SHP77 (cell line): Measurements from ENCODE around the gene ATXN10.

Experiments used
- DNase-seq, 2 experiments: peaks; one replicate each; lab custom pipeline; 2025; lab: John Stamatoyannopoulos, UW

Gene ATXN10

DNA sequence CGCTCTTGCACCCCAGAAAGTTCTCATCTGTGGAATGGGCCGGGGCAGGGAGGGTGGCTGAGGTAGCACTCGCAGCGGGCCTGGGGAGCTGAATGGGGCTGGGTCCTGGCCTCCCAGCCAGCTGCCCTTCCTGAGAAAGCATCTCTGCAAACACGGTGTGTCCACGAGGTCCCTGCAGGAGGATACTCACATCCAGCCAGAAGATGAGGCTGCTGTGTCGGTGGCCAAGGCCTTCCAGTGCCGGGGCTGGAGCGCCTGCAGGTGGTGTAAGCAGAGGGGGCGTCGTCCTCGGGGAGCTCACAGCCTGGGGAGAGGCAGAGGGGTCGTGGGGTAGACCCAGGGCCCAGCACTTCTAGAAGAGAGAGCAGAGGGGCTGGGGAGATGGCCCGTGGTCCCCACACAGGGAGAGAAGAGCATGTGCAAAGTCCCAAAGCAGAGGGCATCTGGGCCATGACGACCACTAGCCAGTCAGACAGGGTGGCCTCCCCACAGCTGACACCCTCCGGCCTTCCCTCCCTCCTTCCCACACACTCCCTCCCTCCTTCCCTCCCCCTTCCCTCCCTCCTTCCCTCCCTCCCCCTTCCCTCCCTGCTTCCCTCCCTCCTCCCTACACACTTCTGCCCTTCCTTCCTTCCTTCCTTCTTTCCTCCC lies 207.4 kb downstream of the ATXN10 start:
- no peak for DNase-seq

DNA sequence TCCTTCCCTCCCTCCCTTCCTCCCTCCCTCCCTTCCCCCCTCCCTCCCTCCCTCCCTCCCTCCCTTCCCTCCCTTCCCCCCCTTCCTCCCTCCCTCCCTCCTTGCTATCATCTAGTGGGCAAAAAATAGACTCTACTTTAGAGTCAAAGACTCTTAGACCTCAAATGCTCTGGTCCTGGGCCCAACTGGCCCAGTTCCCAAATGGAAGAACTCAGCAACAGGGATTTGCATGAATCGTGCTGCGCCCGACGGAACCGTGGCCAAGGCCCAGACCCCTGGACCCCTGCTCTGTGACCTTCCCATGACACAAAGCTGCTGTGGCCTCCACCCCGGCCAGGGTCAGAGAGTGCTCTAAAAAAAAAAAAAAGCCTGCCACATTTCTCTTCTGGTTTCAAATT lies 207.9 kb downstream of the ATXN10 start:
- DNase-seq, result no peak

DNA sequence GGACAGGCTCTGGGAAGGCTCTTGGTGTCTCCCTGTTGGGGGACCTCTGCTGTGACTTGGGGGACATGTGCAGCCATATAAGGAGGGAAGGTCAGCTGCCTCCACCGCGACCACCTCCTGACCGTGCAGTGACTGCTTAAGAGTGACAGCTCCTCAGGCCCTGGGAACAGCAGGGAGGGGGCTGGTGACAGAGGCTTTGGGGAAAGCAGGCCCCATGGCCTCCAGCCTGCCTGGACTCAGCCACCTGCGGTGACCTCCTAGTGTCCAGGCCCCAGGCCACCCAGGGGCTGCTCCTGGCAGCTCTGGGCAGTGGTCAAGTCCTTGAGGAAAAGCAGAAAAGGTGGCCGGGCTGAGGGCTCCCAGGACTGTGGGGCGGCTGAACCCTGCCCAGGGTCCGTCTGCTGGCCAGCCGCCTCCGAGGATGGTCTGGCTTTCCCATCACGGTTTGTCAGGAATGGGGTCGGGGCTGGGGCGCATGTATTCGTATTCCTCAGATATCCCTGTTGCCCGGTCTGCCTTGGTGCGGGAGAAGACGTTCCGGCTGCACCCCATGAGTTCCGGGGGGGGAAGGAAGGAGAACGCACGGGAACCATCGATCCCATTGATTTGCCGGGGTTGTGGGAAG lies 208.6 kb downstream of the ATXN10 start:
- DNase-seq, result no peak

DNA sequence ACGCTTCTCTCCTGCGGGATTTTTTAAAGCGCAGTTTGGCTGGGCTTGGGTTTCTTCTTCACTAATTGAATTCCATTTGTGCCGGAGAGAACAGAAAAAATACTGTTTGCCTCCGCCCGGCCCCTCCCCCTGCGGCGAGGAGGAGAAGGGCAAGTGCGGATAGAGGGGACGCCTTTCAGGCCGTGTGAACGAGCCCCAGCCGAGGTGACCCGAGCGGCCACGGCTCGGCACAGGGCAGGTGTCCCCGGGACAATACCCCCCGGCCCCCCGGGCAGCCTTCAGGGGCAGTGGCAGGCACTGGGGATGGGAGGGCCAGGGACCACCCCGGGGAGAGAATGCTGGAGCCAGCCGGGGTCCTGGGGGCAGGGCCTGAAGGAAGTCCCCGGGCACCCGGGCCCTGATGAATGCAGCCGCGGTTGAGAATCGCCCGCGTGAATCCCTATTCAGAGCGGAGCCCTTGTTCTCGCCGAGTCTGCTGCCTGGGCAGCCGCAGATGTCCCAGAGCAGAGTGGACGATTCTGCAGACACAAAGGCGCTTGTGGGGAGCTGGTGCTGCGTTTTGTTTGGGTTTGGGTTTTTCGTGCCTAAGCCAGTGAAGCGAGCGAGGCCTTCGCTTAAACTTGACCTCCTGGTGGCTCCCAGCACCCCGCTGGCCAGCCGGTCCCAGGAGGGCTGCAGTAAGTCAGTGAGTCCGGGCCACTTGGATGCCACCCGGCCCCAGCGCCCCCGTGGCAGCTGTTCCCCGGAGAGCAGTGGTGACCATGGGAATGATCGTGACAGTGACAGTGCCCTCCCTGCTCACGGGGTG lies 209.3 kb downstream of the ATXN10 start:
- no peak for DNase-seq

DNA sequence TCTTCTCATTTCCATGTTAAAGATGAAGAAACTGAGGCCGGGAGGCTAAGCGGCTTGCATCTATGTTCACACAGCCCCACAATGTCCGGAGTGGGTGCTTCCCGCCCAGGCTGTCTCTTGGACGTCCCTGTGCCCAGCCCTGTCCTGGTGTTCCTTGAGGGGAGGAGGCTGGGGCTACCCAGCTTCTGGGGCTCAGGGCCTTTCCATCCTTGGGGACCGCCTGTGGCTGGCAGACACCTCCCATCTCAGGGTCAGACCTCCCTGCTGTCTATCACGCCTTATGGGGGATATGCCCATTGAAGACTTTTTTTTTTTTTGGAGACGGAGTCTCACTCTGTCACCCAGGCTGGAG lies 209.9 kb downstream of the ATXN10 start:
- no peak for DNase-seq

DNA sequence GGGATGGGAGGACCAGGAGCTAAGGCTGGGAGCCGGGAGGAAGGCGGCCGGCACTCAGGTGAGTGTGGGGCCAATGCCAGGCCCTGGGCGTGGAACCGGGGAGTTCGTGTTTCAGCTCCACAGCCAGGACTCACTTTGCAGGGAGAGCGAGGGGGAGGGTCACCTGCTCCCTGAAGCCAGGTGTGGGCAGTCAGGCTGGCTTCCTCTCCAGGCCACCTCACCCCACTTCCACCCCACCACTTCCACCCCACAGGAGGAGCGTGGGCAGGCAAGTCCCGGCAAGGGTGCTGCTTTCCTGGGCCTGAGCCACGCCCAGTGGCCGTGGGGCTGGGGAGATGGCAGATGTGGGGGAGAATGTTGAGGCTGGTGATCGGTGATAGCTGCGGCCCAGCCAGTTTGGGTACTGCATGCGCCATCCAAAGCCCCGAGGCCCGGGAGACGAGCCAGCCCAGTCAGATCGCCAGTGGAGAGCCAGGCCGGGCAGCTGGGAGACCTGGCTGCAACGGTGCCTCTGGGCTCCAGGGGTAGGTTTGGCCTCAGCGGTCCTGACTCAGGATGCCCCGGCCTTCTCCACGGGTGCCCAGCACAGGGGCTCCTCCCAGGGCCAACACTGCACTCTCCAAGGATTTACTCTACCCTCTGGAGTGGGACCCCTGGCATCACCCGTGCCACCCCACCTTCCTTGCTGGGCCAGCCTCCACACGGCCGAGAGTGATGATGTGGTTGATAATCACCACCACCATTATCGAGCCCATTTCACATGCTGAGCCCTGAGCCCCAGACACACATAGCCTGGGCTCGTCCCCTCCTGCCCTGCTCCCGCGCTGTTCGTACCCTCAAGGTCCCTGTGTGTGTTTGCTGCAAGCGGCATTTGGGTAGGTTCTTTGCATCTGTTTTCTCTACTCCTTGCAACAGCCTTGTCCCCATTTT lies 211.5 kb downstream of the ATXN10 start:
- DNase-seq, result no peak

DNA sequence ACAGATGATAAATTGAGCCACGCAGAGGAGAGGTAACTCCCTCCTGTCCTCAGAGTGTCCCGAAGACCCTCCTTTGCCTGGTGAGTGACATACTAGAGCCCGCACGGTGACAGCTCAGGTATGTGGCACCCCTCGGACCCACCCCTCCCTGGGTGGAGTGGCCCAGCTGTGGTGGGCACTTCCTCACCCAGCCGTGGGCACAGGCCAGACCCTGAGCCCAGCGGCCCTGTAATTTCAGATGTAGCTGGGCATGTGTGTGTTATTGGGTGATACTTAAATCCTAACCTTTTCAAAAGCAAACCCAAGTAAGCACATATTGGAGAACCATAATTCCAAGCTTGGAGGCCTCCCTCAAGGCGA lies 212.2 kb downstream of the ATXN10 start:
- DNase-seq, result no peak

DNA sequence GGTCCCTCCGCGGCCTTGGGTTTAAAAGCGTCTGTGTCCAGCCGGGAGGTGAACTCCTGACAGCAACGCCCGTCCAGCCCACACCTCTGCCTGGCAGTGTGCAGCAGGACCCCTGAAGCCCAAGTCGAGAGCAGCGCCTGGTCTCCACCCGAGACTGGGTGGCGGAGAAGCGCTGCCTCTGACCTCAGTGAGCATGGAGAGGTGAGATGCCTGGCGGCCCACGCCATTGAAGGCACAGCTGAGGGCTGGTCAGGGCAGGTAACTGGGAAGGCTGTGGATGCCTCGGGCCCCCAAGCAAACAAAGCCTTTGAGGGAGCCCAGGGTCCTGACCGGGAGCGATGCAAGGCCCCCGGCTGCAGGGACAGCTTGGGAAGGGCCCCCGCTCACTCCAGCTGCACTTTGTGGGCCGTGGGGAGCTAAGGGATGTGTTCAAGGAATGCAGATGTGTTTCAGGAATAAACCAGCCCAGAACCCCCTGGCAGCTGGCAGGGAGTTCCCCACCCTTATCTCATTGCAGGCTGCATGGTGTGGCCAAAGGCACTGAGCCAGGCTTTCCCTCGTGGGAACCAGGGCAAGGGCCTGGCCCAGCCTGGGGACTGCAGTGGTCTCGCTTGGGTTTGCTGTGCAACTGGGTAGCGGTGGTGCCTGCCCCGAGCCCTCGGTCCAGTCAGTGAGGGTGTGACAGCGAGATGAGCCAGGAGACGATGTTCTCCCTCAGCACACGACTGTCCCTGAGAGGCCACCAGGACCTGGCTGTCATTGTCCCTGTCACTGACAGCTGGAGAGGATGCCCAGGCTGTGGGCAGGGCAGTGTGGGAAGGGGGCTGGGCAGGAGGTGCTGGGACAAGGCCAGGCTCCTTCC lies 212.8 kb downstream of the ATXN10 start:
- DNase-seq, result no peak

DNA sequence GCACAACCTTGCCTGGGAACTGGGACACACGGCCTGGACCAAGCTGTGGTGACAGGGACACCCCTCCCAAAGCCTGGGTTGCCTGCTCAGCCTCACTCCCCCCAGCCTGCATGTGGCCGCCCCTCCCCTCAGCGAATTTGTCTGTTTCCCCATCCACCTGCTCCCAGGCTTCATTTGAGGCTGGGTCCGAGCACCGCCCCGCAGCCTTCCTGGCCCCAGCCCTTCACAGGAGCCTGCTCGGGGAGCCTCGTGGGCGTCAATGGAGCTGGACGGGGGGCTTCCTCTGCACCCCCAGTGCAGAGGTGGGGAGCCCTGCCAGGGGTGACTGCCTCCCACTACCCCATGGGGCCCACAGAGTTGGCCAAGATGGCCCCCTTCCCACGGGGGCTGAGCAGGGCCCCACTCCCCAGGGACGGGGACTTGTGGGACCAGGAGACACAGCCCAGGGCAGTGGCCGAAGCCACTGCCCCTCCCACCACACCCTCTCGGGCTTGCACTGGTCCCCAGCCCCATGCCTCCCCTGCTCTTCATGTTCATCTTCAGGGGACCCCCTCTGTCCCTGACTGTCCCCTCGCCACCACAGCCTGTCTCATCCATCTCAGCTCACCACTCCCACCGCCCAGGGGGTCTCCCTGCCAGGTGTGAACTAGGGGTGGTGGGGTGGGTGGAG lies 213.7 kb downstream of the ATXN10 start:
- DNase-seq, result no peak

DNA sequence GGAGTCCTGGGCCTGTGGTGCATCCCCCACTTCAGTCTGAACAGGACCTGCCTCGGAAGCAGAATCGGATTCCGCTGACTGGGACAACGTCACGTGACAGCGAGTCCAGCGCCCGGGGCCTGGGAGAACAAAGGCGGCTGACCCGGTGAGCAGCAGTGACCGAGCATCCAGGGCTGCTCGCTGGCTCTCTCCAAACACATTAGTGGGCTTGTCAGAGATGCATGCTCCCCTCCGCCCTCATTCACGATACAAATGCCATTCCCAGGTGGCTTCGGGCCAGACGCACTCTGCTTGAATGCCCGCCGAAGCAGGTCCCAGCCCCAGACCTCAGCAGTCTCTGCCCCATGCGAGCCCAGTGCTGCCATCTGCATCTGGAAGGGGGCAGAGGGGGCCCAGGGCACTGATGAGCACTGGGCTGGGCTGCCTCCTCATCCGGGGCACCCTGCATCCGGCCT lies 214.3 kb downstream of the ATXN10 start:
- DNase-seq, result no peak

DNA sequence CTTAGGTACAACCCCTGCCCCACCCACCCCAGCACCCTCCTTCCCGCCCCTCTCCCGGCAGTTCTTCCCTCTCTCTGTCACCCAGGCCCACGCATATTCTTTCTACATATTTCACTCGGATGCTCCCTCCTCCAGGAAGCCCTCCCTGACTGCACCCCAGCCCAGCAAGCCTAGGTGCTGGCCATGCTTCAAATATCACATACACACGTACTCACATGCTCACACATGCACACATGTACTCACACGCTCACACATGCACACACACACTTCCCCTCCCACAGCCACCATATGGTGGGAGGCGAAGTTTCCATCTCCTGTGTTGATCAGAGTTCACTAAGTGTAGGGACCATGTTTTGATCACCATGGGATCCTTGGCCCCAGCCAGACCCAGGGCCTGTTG lies 214.9 kb downstream of the ATXN10 start:
- no peak for DNase-seq

DNA sequence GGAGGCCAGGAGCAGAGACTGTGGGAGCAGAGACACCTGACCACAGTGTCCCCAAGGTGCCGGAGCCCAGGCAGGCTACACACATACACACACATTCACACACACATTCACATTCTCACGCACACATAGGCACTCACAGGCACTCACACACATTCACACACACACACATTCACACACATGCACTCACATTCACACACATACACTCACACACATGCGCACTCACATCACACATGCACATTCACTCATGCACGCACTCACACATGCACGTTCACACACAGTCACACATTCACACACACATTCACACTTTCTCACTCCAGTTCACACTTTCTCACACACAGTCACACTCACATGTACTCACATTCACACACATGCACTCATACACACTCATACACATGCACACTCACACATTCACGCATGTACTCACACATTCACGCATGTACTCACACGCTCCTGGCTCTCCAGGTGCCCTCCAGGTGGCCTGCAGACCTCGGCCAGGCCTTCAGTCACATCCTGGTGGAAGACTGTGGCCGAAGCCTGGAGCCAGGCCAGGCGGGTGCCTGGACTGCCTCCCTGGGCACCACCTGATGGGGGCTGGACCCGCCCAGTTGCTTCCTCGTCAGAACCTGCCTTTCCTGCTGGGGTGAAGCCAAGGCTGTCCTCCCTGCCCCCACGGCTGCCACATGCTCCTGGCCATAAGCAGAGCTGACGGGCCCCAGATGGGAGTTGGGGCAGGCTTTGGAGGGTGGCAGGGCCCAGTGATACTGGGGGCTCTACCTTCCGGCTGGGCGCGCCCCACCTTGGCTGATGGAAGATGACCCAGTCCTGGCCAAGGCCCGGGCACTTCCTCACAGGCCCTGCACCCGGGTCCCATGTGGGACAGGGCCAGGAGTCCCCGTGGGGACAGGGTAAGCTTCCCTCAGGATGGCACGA lies 215.8 kb downstream of the ATXN10 start:
- DNase-seq, result no peak

DNA sequence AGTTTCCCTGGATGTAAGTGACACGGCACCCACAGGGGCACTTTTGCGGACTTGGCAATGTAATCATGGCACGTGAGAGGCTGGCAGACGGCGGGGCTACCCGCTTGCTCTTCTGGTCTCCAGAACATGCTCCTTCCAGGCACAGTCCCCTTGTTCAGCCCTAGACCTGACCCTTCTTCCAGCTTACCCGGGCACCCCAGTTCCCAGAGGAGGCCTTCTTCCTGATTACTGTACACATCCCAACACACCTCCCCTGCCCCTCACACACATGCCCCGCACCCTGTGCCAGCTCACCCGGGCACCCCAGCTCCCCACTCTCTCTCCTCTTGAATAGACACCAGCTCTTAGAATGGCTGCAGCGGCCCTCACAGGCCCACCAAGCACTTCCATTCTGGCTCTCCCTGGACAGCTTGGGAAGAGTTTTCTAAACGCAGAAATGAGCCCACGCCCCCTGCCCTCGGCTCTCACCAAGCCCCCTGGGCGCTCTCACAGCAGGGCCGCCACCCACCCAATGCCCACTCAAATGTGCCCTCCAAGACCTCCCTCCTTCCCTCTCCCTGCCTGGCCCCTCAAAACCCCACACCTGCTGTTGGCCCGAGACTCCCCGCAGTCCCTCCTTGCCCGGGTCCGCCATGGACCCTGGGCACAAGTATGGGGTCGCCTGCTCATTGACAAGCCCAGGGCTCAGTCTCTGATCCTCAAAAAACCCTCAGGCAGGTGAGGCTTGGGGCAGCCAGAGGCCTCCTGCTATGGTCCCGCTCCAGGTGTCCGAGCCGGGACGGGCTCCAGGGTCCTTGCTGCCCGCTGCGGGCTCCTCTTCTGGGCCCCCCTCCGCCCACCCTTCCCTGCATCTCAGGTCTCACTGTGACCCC lies 216.8 kb downstream of the ATXN10 start:
- no peak for DNase-seq

DNA sequence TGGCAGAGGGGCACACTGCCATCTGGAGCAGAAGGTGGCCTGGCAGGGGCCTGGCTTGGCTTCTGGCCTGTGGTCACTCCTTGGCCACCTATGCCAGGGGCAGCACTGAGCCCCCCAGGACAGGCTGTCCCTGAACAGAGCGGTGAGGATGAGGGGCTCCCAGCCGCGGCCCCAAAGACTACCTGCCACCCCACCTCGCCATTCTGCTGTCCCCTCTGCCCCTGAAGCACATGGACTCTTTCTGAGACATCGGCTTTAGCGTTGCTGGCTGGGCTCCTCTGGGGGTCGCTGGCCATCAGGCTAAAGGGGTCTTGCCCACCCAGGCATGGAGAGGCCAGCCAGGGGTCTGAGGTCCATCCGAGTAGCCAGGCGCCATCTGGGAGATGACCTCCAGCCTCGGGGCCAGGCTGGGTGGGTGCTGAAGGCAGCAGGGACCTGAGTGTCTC lies 217.5 kb downstream of the ATXN10 start:
- DNase-seq, result no peak

DNA sequence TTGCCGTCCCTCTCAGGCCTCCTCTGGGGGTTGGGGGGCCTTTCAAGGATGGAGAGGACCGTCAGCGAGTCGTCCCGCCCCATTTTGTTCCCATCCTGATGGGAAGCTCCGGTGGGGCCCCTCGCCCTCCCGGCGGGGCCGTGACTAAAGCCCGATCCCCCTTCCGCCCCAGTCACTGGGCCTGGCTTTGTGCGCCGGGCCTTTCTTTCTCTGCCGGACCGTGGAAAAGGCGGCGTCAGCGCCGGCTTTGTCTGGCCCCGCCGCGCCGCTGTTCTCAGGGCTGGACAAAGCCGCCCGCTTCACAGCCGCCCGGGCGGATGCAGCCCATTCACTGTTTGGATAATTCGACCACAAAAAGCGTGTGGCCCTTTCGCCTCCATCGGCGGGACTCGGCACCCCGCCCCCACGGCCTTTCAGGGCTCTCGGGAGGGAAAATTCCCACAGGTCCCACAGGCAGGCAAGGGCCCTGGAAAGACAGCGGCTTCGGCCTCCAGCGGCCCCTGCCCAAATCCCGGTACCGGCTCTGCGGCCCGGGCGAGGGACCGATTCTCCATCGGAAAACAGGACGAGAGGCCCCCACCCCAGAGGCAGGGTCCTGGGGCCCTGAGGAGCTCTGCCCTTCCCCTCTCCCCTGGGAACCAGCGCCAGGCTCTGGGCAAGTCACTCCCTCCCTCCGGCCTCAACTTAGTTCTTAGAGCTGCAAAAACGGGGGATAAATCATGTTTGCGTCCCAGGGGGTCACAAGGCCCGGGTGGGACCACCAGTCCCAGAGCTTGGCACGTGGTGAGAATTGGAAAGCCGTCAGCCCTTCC lies 218.1 kb downstream of the ATXN10 start:
- no peak for DNase-seq

DNA sequence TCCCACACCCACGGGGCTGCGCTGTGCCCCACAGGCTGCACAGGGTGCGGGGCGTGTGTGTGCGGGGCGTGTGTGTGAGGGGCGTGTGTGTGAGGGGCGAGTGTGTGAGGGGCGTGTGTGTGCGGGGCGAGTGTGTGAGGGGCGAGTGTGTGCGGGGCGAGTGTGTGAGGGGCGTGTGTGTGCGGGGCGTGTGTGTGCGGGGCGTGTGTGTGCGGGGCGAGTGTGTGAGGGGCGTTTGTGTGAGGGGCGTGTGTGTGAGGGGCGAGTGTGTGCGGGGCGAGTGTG lies 218.7 kb downstream of the ATXN10 start:
- no peak for DNase-seq

DNA sequence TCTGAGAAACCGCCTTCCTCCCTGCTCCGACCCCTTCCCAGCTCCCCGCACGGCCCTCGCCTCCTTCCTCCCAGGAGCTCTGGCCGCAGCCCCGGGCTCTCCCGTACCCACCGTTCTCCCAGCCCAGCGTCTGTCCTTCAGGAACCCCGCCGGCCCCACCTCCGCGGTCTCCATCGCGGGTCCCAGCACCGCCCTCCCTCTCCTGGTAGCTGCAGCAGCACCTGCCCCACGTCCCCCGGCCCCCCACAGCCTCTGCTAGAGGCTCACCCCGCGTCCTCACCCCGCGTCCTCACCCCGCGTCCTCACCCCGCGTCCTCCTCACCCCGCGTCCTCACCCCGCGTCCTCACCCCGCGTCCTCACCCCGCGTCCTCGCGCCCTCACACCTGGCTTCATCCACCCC lies 219.4 kb downstream of the ATXN10 start:
- DNase-seq, result no peak

DNA sequence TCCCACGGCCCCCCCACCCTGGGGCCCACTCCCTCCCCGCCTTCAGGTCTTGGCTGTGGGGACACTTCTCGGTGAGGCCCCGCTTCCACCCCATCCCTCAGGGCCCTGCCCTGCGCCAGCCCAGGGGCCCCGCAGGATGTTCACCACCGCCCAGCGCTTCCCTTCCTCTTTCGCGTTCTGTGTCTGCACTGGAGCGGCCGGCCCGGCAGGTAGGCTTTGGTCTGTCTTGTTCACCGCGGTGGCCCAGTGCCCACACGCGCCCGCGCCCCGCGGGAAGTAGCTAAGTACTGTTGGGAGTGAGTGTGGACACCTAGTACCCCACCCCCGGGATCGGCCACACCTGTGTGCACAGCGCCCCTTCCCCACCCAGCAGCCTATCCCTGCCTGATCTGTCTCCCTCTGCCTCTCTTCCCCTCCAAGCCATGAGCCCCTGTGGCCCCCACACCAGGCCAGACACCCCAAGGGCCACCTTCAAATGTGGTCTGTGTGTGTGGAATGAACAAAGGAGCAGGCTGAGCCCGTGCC lies 219.9 kb downstream of the ATXN10 start:
- DNase-seq, result no peak
